PC-9 (cell line): ENCODE results near the gene GOLGA6A.

Experiments
- EZH2 ChIP-seq: fragments of 200-600 bp; sonication (generic); IDR thresholded peaks from 2 replicates; pipeline ENCODE4 v1.8.0; 2017; ENCODE audit warnings: antibody characterized with exemption, low read depth
- TF ChIP-seq, protein P1 (sequence below): fragments of 200-600 bp; sonication (generic); conservative IDR thresholded peaks from 2 replicates; pipeline ENCODE4 v1.6.1; 2017; ENCODE audit warnings: mixed run types, antibody characterized with exemption, mild to moderate bottlenecking, moderate library complexity

DNA sequence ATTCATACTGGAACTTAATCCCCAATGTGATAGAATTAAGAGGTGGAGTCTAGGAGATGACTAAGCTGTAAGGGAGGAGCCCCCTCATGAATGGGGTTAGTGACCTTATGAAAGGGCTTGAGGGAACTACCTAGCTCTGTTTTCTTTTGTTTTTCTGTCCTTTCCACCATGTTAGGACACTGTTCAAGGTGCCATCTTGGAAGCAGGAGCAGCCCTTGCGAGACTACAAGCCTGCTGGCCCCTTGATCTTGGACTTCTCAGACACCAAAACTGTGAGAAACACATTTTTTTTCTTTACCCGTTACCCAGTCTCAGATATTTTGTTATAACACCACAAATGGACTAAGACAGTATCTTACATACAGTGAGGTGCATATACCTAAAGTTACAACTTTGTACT lies 26.5 kb downstream of the GOLGA6A start:
- TF ChIP-seq, protein P1, sequence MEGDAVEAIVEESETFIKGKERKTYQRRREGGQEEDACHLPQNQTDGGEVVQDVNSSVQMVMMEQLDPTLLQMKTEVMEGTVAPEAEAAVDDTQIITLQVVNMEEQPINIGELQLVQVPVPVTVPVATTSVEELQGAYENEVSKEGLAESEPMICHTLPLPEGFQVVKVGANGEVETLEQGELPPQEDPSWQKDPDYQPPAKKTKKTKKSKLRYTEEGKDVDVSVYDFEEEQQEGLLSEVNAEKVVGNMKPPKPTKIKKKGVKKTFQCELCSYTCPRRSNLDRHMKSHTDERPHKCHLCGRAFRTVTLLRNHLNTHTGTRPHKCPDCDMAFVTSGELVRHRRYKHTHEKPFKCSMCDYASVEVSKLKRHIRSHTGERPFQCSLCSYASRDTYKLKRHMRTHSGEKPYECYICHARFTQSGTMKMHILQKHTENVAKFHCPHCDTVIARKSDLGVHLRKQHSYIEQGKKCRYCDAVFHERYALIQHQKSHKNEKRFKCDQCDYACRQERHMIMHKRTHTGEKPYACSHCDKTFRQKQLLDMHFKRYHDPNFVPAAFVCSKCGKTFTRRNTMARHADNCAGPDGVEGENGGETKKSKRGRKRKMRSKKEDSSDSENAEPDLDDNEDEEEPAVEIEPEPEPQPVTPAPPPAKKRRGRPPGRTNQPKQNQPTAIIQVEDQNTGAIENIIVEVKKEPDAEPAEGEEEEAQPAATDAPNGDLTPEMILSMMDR = no peak
- no peak for TF ChIP-seq EZH2
